ENCODE measurements around the gene FECH.
"Not testable (repeated sequence)": the region's sequence is repeated elsewhere in the genome, so short reads cannot be mapped to it uniquely, and the experiment has no call there.

FECH gene

GRCh38 chr18:57586251-57587049 is at the start of gene FECH:
Gene FECH (minus strand): TSS chr18:57586702. CDS start chr18:57586620, 82 bp downstream.
- peak; percentile 82 for DNase-seq (ENCODE audit: low read depth)

- peak; percentile 58 for DNase-seq (ENCODE audit: low read depth)
Observed at GRCh38 chr18:57635003-57635822, 48.7 kb upstream of the FECH start.

- DNase-seq (ENCODE audit: low read depth) = no peak
Observed at GRCh38 chr18:57631697-57632096, 45.2 kb upstream of the FECH start.

- DNase-seq (ENCODE audit: low read depth) = no peak
Observed at GRCh38 chr18:57630754-57631595, 44.5 kb upstream of the FECH start.

GRCh38 chr18:57630002-57630753 is 43.7 kb upstream of the FECH start:
- peak; percentile 95 for DNase-seq (ENCODE audit: low read depth)

- no peak for DNase-seq (ENCODE audit: low read depth)
Observed at GRCh38 chr18:57629422-57629821, 42.9 kb upstream of the FECH start.

- no peak for DNase-seq (ENCODE audit: low read depth)
Observed at GRCh38 chr18:57627488-57627887, 41.0 kb upstream of the FECH start.

- DNase-seq (ENCODE audit: low read depth) = no peak
Observed at GRCh38 chr18:57624988-57625387, 38.5 kb upstream of the FECH start.

GRCh38 chr18:57621246-57621604 is 34.7 kb upstream of the FECH start:
- no peak for DNase-seq (ENCODE audit: low read depth)

GRCh38 chr18:57619876-57620275 is 33.4 kb upstream of the FECH start:
- no peak for DNase-seq (ENCODE audit: low read depth)

GRCh38 chr18:57618910-57619309 is 32.4 kb upstream of the FECH start:
- no peak for DNase-seq (ENCODE audit: low read depth)

GRCh38 chr18:57603871-57604270 is 17.4 kb upstream of the FECH start:
- no peak for DNase-seq (ENCODE audit: low read depth)

- no peak for DNase-seq (ENCODE audit: low read depth)
Observed at GRCh38 chr18:57595347-57595746, 8.8 kb upstream of the FECH start.

- not testable (repeated sequence) for DNase-seq (ENCODE audit: low read depth)
Observed at GRCh38 chr18:57592716-57593115, 6.2 kb upstream of the FECH start.

- DNase-seq (ENCODE audit: low read depth) = no peak
Observed at GRCh38 chr18:57589161-57589560, 2.7 kb upstream of the FECH start.

GRCh38 chr18:57587098-57587661 is 678 bp upstream of the FECH start:
- no peak for DNase-seq (ENCODE audit: low read depth)

GRCh38 chr18:57585855-57586250 is 649 bp downstream of the FECH start:
- no peak for DNase-seq (ENCODE audit: low read depth)

GRCh38 chr18:57585421-57585820 is 1.1 kb downstream of the FECH start:
- no peak for DNase-seq (ENCODE audit: low read depth)

- no peak for DNase-seq (ENCODE audit: low read depth)
Observed at GRCh38 chr18:57584444-57584843, 2.1 kb downstream of the FECH start.

GRCh38 chr18:57583297-57583835 is 3.1 kb downstream of the FECH start:
- DNase-seq (ENCODE audit: low read depth) = no peak

Data from fibroblast of gingiva (primary cell).